HepG2 (cell line): ENCODE data around the gene MPHOSPH8. TPM values are rescaled to one million over a fixed set of nuclear protein-coding genes. Genes with fewer than 3 reads are reported as not detected.

ENCODE experiments used
- ATAC-seq: fragments of 200-7000 bp; cut with Tn5 transposase; 3 replicates; pipeline ENCODE4 v1.9.1; 2020; ENCODE audit warnings: mild to moderate bottlenecking, moderate library complexity
- BruUV-seq: library from RNA; stranded (reverse); fragments of 400-500 nt; replicated peaks from 2 replicates; lab custom pipeline; 2021; lab: Mats Ljungman, UMichigan
- CTCF ChIA-PET: fragments of 300-600 bp; formaldehyde crosslinking; extraction: SDS; loops from one replicate; lab custom pipeline; 2021; ENCODE audit warnings: low total read pairs, inconsistent platforms, low intra/inter-chr PET ratio; lab: Yijun Ruan, JAX
- POLR2A ChIA-PET: fragments of 350-600 bp; sonication (Branson Sonifier 250); formaldehyde crosslinking; loops from one replicate; lab custom pipeline; 2020; ENCODE audit warnings: antibody characterized with exemption, inconsistent platforms; lab: Yijun Ruan, JAX
- DNase-seq: peaks from one replicate; pipeline ENCODE4 v3.0.0-alpha.2; 2015; ENCODE audit warnings: low spot score
- FAIRE-seq: peaks from 3 replicates; lab custom pipeline; 2011; peaks lifted over from hg19 to GRCh38; lab: Jason Lieb, UNC
- H2AFZ ChIP-seq: one replicate; pipeline ENCODE4 v1.6.1; 2011; ENCODE audit warnings: low read length, inconsistent platforms
- H3K27ac ChIP-seq: fragments of 300-600 bp; 3 replicates; pipeline ENCODE4 v1.8.0; 2011; ENCODE audit warnings: mixed run types, mild to moderate bottlenecking, mixed read lengths, low read length, inconsistent platforms; ENCODE audit not compliant: insufficient read depth; ENCODE audit errors: extremely low read length
- H3K27me3 ChIP-seq, 2 experiments: fragments of 200-600 bp in 1 of 2; 2 replicates in 1 of 2; 3 replicates in 1 of 2; pipeline versions ENCODE4 v1.6.0 to v1.8.0; 2011; ENCODE audit warnings: low read length in 2 of 2, mild to moderate bottlenecking in 2 of 2, moderate library complexity in 2 of 2, inconsistent platforms in 1 of 2; ENCODE audit not compliant: insufficient read depth in 2 of 2, control insufficient read depth in 1 of 2
- H3K36me3 ChIP-seq, 2 experiments: fragments of 200-600 bp in 1 of 2; replicated peaks in 1 of 2; 2 replicates in 1 of 2; 3 replicates in 1 of 2; pipeline versions ENCODE4 v1.5.1 to v1.8.0; 2011; ENCODE audit warnings: low read length in 2 of 2, inconsistent platforms in 1 of 2; ENCODE audit not compliant: insufficient read depth in 2 of 2, control insufficient read depth in 1 of 2
- H3K4me1 ChIP-seq: 2 replicates; pipeline ENCODE4 v1.5.1; 2012; ENCODE audit warnings: low read length, inconsistent platforms; ENCODE audit not compliant: insufficient read depth
- H3K4me2 ChIP-seq: 2 replicates; pipeline ENCODE4 v1.6.0; 2011; ENCODE audit warnings: low read depth, low read length, inconsistent platforms
- H3K4me3 ChIP-seq, 3 experiments: fragments of 200-600 bp in 1 of 3; sonication (generic), shearing (Covaris generic) in 1 of 3; replicated peaks in 1 of 3; 2 replicates each; pipeline ENCODE4 v1.5.1; 2011 to 2016; ENCODE audit warnings: low read length in 3 of 3, inconsistent platforms in 2 of 3, low read depth in 2 of 3, mild to moderate bottlenecking in 2 of 3, control low read depth in 1 of 3, mixed read lengths in 1 of 3; ENCODE audit not compliant: insufficient read depth in 1 of 3
- H3K79me2 ChIP-seq: one replicate; pipeline ENCODE4 v1.6.1; 2011; ENCODE audit warnings: low read length, inconsistent platforms; ENCODE audit not compliant: insufficient read depth
- H3K9ac ChIP-seq: 2 replicates; pipeline ENCODE4 v1.6.0; 2011; ENCODE audit warnings: mild to moderate bottlenecking, low read depth, low read length, inconsistent platforms; ENCODE audit not compliant: insufficient read depth
- H3K9me3 ChIP-seq: 2 replicates; pipeline ENCODE4 v1.5.1; 2012; ENCODE audit warnings: mild to moderate bottlenecking, low read length
- H4K20me1 ChIP-seq: 2 replicates; pipeline ENCODE4 v1.6.0; 2011; ENCODE audit warnings: inconsistent platforms, mild to moderate bottlenecking, low read length, moderate library complexity; ENCODE audit not compliant: insufficient read depth
- WGBS: methylation state at CpG from one replicate; pipeline ENCODE4 v1.1.6; 2017; ENCODE audit warnings: low lambda C conversion rate; 5-methylcytosine and 5-hydroxymethylcytosine counted together
- in situ Hi-C: cut with HindIII; loops from 2 replicates; pipeline ENCODE4 v1.10.0; 2017; ENCODE audit warnings: low pct_unique_long_range_greater_than_20kb; ENCODE audit not compliant: extremely low pct_ligation_motif_present
- intact Hi-C: fragments of 100-400 bp; cut with micrococcal nuclease; formaldehyde crosslinking; loops from one replicate; pipeline ENCODE4 v1.10.0; 2022; ENCODE audit not compliant: unreplicated experiment
- polyA plus RNA-seq, 8 experiments: library from polyadenylated mRNA; depleted of rRNA in 3 of 8; stranded (reverse) in 7 of 8; unstranded in 1 of 8; fragments of >200 nt; fragmentation: Illumina TruSeq in 4 of 8; extraction: Trizol in 4 of 8; gene quantifications; 2 replicates each; pipeline versions ENCODE4 v1.2.1 to v1.2.3, GENCODE V29; 2011 to 2016; ENCODE audit warnings: low read depth in 4 of 8, missing spikeins in 1 of 8, mixed read lengths in 1 of 8; ENCODE audit not compliant: insufficient read depth in 1 of 8
- total RNA-seq, 5 experiments: library from RNA; depleted of rRNA; stranded (reverse); fragments of >200 nt; fragmentation: Illumina TruSeq; extraction: Trizol; gene quantifications; 2 replicates each; pipeline ENCODE4 v1.2.3, GENCODE V29; 2016; ENCODE audit warnings: low read depth in 1 of 5
- TF ChIP-seq, protein P1 (sequence below): sonication (generic); formaldehyde crosslinking; IDR thresholded peaks from 2 replicates; pipeline ENCODE4 v1.5.1; 2020; ENCODE audit warnings: mild to moderate bottlenecking, missing genetic modification reagents, borderline replicate concordance

Gene MPHOSPH8
- total and polyA plus RNA-seq, 2 of the 13 experiments (the other 11 are each of a cell fraction or from before 2014, with no cell fraction given) = 17.3 to 20.9 TPM

DNA sequence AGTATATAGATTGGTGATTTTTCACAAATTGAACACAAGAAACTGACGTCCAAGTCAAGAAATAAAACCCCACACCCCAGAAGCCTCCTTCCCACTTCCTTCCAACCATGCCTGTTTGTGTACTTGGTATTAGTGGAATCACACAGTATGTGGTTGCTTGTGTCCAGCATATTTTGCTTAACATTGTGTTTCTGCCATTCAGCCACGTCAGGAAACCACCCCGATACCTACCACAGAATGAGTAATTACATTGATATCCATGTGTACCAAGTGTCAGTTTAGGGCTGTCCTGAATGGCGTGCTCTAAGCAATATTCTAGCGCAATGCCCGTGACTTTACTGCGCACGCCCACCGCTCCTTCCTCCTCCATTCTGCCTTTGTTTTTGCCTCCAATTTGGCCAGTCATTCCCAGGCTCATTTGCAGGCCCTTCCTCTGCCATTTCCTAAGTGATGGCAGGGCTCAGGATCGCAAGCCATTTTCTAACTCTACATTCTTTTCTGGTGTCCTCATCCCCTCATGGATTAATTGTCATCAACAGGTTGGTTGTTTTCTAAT, 25.9 kb upstream of the MPHOSPH8 start:
- no peaks in the 10 kb centered on the region; the same call in 1 of the 2 replicates for H4K20me1 ChIP-seq
- no peak overlapping the region for H3K27ac ChIP-seq
- POLR2A ChIA-PET = no interaction called here
- intact Hi-C loops = no loop called here
- 99% methylated on average over 10 of the region's 10 CpGs for WGBS
- H2AFZ ChIP-seq = no peak overlapping the region
- H3K9me3 ChIP-seq = peaks cover 14% of the 10 kb centered on the region
- no peak overlapping the region for H3K4me3 ChIP-seq
- H3K4me2 ChIP-seq = no peak overlapping the region
- BruUV-seq = no TSS peak
- TF ChIP-seq, protein P1, sequence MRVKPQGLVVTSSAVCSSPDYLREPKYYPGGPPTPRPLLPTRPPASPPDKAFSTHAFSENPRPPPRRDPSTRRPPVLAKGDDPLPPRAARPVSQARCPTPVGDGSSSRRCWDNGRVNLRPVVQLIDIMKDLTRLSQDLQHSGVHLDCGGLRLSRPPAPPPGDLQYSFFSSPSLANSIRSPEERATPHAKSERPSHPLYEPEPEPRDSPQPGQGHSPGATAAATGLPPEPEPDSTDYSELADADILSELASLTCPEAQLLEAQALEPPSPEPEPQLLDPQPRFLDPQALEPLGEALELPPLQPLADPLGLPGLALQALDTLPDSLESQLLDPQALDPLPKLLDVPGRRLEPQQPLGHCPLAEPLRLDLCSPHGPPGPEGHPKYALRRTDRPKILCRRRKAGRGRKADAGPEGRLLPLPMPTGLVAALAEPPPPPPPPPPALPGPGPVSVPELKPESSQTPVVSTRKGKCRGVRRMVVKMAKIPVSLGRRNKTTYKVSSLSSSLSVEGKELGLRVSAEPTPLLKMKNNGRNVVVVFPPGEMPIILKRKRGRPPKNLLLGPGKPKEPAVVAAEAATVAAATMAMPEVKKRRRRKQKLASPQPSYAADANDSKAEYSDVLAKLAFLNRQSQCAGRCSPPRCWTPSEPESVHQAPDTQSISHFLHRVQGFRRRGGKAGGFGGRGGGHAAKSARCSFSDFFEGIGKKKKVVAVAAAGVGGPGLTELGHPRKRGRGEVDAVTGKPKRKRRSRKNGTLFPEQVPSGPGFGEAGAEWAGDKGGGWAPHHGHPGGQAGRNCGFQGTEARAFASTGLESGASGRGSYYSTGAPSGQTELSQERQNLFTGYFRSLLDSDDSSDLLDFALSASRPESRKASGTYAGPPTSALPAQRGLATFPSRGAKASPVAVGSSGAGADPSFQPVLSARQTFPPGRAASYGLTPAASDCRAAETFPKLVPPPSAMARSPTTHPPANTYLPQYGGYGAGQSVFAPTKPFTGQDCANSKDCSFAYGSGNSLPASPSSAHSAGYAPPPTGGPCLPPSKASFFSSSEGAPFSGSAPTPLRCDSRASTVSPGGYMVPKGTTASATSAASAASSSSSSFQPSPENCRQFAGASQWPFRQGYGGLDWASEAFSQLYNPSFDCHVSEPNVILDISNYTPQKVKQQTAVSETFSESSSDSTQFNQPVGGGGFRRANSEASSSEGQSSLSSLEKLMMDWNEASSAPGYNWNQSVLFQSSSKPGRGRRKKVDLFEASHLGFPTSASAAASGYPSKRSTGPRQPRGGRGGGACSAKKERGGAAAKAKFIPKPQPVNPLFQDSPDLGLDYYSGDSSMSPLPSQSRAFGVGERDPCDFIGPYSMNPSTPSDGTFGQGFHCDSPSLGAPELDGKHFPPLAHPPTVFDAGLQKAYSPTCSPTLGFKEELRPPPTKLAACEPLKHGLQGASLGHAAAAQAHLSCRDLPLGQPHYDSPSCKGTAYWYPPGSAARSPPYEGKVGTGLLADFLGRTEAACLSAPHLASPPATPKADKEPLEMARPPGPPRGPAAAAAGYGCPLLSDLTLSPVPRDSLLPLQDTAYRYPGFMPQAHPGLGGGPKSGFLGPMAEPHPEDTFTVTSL = no peak
- TF ChIP-seq, all 625 proteins: peak for 0
- in situ Hi-C loops = no loop called here
- DNase-seq (no peak), ATAC-seq (no peak), FAIRE-seq (no peak)
- Histone ChIP-seq H3K4me1 (peaks cover 21% of the 10 kb centered on the region), H3K36me3 (peaks cover 14 to 31% of the 10 kb centered on the region in 2 experiments), H3K9ac (no peak overlapping the region), H3K79me2 (peaks cover 77% of the 10 kb centered on the region), H3K27me3 (no peaks in the 10 kb centered on the region)
- CTCF ChIA-PET = no interaction called here
